Measurements from ENCODE around the gene PCID2.
A peak's percentile ranks its signal among the peaks of the same experiment; 100 is the strongest.
"Not testable (repeated sequence)": the region's sequence is repeated elsewhere in the genome, so short reads cannot be mapped to it uniquely, and the experiment has no call there.

PCID2 gene

DNA sequence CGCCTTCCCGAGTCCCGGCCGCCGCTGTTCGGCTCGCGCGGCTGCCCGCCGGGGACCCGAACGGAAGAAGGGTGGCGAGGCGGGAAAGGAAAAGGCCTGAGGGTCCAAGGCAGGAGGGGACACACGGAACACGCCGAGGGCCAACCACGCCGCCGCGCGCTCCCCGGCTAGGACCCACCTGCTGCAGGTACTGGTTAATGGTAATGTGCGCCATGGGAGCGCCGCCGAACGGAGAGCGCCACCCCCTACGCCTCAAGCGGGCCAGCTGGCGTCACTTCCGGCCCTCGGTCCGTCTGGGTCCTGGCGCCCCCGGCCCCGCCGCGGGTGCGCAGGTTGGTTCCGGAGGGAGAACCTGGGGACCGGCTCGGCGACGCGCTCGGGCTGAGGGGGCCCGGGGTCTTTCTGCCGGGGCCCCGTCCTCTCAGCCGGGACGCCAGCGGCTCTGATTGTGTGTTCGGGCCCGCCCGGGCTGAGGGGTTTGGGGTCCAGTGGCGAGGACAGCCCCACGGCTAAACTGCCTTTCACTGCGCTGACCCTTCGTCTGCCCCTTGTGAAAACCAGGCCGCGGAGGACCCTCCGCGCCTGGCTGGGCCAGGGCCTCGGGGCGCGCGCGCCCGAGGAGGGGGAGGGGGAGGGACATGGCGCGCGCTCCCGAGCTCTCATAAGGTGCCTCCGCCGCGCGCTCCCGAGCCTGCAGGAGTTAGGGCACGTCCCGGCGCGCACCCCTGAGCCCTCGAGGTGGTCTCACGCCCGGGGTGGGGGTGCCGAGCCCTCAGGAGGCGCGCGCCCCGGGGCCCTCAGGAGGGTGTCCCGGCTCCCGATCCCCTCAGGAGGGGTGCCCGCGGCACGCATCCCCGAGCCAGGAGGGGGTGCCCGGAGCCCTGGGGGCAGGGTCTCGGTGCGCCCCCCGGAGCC, at the start of gene PCID2:
Gene PCID2 (minus strand): TSS at position 249 of the 915 bp plus-strand sequence. CDS start 35 bp downstream, at position 214.
- DNase-seq (peak; percentile 91), ATAC-seq (peak; percentile 79)

DNA sequence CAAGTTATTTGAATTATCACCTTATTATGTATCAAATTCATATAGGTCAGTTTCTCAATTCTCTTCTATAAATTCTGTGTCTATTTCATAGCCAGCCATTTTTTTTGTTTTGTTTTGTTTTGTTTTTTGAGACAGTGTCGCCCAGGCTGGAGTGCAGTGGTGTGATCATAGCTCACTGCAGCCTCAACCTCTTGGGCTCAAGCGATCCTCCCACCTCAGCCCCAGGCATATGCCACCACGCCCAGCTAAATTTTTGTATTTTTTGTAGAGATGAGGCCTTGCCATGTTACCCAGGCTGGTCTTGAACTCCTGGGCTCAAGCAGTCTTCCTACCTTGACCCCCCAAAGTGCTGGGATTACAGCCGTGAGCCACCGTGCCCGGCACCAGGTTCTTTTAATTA, 49.4 kb upstream of the PCID2 start:
- DNase-seq, ATAC-seq: not testable (repeated sequence)

DNA sequence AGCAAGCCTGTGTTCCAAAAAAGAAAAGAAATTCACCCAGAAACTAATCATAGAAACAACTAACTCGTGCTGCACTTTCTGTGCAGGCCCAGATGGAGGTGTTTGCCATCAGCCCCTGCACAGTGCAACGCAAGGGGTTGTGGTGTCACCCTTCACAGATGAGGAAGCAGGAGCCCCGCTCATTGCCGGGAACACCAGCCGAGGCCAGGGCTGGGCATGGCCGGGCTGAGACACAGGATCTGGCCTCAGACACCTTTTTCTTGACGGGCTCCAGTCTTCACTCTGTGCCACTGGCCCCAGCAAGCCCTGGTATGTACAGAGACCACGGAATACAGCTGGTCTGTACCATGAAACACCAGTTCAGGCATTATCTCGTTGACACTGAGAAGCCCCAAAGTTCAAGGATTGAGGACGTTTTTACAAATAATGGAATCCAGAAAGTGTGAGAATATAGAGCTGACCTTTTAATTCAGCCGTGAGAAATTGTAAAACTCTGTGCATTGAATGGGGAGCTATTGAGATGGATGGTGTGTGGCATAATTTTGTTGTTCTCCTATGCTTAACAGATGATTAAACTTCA, 44.1 kb upstream of the PCID2 start:
- DNase-seq (no peak), ATAC-seq (no peak)

DNA sequence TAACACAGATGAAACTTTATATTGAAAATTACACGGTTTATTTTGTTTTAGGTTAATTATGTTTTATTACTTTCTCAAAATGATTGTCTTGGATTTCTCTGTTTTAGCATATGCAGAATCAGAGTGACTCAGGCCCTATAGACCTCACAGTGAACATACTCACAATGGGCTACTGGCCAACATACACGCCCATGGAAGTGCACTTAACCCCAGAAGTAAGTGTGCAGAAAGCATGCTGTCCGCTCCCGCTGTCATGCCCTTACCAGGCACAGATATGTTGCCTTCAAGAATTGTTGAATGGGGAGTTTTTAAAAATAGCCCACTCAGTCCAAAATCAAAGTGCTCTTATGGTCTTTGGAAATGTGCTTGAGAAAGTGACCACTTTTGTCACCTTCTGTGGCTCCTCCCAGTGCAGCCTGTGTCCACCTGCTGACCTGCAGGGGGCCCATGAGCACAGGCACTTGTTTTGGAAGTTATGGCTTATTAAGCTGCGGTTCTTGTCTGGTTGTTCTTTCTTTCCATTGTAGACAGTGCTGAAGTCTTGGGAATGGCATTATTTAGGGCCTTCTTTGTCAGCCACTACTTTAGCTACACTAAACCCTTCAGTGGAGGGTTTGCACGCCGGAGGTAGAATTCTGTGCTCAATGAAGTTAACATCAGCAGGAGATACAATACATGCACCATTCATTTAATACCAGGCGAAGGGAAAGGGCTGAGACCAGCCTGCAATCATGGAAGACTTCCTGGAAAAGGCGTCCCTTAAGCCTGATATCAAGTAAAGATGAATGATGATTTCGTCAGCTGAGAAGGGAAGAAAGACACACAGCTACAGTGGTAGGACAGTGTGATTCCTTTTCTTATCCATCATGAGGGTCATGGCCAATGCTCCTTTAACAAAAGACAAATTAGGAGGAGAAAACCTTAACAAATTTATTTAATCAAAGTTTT, 37.7 kb upstream of the PCID2 start:
- ATAC-seq, result no peak

DNA sequence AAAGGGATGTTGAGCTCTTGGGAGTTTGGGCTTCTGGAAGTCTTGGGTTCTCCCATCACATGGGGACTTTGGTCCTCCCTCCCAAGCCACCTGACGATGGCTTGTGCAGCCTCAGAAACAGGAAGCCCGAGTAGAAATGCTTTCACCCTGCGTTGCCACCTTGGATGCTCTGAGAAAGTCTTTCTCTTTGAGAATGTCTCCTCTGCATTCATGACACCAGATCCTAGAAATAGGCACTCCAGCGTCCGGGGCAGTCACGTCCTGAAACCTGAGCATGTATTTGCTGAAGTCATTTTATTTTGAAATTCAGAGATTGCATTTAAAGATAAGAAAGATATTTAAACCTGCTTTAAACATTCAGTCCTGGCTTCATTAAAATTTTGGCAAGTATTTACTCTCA, 35.4 kb upstream of the PCID2 start:
- ATAC-seq (no peak), DNase-seq (no peak)

More for the DNA sequence above, 37.7 kb upstream of the PCID2 start:
- no peak for DNase-seq

DNA sequence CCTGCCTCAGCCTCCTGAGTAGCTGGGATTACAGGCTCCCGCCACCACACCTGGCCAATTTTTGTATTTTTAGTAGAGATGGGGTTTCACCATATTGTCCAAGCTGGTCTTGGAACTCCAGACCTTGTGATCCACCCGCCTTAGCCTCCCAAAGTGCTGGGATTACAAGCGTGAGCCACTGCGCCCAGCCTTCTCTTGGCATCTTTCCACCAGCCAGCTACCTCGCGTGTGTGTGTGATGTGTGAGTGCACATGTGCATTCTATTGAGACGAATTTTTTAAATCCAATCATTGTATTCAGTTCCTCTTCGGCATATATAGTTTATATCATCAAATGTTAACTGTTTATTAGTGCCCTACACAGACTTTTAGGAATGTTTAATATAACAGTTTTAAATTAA, 33.2 kb upstream of the PCID2 start:
- ATAC-seq, result not testable (repeated sequence)

DNA sequence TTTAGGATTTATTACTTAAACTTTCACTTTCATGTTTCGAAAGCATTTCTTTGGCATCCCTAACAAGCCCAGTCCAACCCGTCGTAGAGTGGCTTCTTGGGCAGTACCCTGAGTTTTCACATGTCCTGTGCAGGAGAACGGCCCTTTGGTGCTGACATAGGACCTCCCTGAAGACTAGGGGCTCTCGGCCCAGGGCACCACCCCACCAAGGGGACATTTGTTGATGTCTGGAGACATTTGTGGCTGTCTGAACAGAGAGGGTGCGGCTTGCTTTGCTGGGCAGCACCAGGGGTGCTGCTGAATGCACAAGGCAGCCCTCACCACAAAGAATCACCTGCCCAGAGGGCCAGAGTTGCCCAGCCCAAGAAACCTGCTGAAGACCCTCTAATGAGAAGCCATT, 31.5 kb upstream of the PCID2 start:
- ATAC-seq (no peak), DNase-seq (no peak)

More for the DNA sequence above, 33.2 kb upstream of the PCID2 start:
- not testable (repeated sequence) for DNase-seq

DNA sequence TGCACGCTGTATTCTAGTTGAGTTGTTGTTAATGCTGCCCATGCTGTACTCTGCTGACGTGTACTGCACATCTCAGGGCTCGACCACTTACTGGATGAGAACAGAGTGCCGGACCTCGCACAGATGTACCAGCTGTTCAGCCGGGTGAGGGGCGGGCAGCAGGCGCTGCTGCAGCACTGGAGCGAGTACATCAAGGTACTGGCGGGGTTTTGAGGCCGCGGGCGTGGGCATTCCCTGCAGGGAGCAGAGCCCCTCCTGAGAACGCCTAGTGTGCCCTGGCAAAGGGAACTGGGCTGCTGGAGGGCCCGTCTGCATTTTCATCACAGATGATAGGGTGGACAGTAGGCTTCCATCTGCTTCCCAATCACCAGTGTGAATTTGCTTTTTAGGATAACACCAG, 30.9 kb upstream of the PCID2 start:
- no peak for DNase-seq
- ATAC-seq, result no peak

DNA sequence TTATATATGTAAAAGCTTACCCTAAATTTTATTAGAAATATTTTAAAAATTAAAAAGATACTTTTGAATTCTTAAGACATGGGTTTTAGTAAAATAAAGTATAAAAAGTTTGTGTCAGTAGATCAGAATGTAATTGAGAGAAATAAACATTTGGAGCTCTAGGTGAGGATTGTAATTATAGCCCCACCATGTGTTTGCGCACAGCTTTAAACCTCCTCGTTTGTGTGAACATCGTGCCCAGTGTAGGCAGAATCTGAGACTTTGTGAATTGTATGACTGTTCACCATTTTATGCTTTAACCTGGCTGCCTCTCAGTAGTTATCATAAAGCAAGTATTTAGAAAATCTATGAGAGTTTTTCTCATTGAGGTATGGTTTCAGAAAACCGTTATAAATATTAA, 30.1 kb upstream of the PCID2 start:
- DNase-seq (no peak), ATAC-seq (no peak)

DNA sequence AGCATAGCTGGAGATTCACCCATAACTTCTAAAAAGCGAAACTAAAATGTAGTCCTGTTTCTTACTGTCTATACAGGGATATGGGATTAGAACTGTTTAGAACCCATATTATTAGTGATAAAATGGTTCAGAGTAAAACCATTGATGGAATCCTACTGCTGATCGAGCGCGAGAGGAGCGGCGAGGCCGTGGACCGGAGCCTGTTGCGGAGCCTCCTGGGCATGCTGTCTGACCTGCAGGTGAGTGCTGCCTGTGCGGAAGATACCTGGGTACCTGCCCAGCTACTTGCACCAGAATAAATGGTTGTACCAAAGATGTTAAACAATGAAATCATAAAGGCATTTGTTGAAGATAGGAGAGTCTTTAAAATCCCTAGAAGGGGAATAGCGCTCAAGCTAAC, 24.6 kb upstream of the PCID2 start:
- no peak for ATAC-seq
- no peak for DNase-seq

DNA sequence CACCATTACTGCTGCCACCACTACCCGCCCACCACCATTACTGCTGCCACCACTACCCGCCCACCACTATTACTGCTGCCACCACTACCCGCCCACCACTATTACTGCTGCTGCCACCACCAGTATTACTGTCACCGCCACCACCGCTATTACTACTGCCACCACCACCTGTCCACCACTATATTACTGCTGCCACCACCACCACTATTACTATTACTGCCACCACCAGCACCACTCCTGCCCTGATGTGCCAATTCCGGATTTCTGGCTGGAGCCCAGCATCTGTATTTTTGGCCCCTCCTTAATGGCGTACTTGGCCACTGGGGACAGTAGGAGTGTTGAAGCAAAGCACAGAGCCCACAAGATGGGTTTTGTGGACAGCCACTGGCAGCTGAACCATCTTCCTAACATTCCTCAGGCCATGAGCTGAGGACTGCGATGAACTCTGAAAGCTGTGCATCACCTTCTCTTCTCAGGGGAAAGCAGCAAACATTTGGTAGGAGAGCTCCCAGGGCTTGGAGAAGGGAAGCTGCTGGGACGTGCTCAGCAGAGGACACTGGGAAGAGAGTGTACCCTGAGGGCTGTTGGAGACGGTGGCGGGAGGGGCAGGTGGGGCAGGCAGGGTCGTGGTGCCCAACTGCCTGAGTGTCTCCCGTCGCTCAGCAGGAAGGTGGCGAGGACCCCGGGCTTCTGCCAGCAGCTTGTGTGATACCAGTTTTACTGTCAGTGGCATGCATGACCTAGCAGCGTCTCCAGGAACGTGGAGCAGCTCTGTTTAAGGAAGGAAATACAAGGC, 23.9 kb upstream of the PCID2 start:
- no peak for DNase-seq

DNA sequence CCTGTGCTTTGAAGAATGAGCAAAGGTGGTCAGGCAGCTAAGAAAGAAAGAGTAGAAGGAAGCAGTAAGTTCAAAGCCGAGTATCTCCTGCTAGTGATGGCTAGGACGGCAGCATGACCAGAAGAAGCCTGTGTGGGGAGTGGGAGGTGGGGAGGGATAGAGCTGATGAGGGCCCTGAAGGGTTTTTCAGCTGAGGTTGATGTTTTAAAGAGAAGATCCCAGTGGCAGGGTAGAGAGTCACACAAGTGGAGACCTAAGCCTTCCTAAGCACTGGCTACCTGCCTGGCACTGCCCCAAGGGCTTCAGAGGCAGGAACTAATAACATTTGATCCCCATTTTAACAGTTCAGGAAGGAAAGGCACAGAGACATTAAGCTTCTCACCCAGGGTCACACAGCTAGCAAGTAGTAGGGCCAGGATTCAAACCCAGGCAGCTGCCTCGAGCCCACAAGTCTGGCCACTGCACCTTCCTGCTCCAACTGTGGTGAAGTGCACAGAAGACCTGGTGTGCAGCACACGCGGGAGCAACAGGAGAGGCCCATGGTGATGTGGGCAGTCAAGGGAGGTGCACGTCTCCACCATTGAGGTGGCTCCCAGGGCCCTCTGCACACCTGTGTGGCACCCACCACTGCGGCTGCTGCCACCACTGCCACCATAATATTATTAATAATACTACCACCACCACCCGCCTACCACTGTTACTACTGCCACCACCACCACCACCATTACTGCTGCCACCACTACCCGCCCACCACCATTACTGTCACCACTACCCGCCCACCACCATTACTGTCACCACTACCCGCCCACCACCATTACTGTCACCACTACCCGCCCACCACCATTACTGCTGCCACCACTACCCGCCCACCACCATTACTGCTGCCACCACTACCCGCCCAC, 23.1 kb upstream of the PCID2 start:
- DNase-seq (no peak), ATAC-seq (no peak)

More for the DNA sequence above, 23.9 kb upstream of the PCID2 start:
- ATAC-seq, result no peak

DNA sequence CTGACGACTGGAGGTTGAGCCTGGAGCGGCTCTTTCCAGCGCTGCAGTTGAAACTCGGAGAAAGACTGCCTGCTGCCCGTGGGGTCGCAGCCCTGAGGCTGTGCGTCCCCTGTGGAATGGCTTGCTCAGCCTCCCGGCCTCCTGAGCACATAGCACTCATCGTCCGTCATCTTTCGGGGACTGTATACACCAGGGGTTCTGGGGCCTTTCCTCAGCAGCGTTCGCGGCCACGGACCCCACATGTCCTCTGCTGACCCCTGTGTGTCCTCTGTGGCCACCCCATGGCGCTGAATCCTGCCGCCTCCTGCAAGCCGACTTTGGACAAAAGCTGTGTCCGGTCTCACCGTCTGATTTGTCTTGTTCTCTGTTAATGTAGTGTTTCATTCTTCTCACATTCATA, 21.3 kb upstream of the PCID2 start:
- ATAC-seq (no peak), DNase-seq (no peak)

DNA sequence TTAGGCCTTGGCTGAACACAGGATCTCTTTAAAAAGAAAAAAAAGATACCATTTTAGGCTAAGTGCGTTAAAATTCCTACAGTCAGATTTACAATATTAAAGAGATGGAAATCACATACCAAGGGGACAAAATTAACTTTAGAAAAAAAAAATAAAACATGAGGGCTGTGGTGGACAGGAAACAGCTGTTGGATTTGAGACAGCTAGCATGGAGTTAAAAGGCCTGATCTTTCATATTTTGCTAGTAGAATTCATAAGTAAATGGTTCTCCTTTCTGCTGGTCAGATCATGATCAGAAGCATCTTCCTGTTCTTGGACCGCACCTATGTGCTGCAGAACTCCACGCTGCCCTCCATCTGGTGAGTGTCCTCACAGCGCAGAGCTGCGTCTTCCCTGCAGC, 20.7 kb upstream of the PCID2 start:
- ATAC-seq (no peak), DNase-seq (no peak)

DNA sequence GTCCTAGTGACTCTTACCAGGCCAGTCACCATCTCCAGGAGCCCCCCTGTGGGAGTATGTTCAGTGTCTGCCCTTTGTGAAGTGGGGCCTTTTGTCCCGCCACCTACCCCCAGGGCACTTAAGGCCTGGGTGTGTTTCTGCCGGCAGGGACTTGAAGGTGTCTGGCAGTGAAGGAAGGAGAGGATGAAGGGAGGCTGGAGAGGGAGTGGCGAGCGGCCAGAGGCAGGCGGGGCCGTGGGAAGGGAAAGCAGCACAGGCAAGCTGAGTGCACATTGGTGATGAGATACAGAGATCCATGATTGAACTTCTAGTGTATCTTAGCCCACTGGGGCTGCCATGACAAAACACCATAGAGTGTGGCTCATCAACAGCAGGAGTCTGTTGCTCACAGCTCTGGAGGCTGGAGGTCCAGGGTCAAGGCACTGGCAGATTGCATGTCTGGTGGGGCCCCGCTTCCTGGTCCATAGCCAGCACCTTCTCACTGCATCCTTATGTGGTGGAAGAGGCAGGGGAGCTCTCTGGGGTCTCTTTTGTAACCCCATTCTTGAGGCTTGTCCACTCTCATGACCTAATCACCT, 18.5 kb upstream of the PCID2 start:
- no peak for ATAC-seq
- DNase-seq, result no peak

DNA sequence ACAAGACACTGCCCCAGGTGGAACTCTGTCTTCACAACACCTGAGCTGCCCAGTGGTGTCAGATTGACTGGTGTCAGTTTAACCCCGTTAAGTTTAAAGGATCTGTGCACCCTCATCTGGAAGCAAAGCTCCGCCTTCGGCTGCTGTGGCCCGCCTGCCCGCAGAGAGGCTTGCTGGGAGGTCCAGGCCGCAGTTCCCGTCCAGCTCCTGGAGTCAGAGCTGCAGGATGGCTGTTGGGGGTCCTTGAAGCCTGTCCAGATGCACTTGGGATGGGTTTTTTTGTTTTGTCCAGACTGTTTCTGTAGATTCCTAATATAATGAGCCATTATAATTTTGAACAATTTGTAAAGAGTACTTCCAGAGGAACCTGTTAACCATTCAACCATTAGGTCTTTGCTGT, 17.0 kb upstream of the PCID2 start:
- no peak for DNase-seq

DNA sequence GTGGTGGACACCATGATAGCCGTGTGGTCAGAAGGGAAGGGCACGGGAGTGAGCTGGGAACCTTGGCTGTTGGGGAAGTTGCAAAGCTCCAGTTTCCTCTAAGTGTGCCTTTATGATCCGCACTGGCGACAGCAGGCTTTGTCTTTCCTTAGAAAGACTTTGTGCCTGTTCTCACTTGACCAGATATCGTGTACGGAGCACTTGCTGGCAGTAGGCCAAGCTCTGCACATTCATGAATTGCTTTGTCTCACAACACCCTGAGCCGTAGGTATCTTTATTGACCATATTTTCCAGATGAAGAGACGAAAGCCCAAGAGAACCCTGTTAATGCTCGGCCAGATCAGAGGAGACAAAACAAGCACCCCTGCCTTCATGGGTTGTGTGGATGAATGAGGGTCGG, 16.0 kb upstream of the PCID2 start:
- DNase-seq, result no peak
- no peak for ATAC-seq

More for the DNA sequence above, 17.0 kb upstream of the PCID2 start:
- no peak for ATAC-seq

DNA sequence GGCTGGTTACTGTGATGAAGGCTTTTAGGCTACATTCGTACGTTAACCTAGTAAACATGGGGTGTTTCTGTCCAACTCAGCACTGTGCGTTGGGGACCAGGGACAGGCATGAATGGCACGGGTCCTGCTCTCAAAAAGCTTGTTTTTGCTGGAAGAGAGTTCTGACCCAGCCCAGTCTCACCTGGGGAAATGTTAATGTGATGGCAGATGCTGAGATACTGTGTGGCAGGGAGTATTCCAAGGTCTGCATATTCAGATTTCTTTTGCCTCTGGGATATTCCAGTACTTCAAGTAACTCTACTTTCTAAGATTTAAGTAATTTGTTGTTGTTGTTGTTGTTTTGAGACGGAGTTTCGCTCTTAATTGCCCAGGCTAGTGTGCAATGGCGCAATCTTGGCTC, 14.6 kb upstream of the PCID2 start:
- DNase-seq, result no peak

DNA sequence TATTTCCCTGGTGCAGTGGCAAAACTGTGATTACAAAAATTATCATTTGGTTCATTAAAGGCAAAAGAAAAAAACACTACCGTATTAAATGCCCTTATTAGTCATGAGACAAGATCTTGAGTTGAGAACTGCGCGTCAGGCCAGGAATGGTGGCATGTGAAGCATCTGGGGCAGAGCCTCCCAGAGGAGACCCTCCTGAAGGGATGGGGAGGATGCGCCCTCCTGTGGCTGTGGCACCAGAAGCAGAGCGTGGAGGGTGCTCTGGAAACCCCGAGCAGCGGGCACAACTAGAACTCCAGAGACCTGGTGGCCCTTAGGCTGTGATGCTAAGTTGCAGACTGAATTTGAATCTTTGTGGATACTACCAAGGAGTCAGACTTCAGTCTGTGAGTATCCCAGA, 12.4 kb upstream of the PCID2 start:
- ATAC-seq (no peak), DNase-seq (no peak)

More for the DNA sequence above, 14.6 kb upstream of the PCID2 start:
- ATAC-seq, result no peak

DNA sequence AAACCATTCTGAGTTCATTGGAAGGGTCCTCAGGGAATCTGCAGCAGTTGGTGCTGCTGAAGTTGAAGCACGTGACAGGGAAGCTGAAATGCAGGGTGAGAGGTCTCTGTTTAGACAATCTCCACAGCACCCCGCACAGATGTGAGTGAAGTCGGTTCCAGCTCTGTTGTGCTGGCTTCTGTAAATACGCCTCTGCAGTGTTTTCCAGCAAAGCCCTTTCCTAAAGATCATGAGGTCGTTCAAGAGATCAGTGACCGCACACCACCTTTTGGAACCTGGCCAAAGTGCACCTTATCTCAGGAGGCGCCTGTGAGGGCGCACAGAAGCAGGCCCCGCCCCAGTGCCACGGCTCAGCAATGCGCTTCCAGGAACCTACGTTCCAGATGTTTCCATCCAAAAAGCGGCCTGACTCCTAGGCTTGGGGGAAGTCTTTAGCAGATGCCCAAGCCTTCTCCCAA, 11.7 kb upstream of the PCID2 start:
- no peak for ATAC-seq

More for the DNA sequence above, 11.7 kb upstream of the PCID2 start:
- no peak for DNase-seq

Data from stimulated activated naive CD8-positive, alpha-beta T cell treated with anti-CD3 and anti-CD28 coated beads, Interleukin-15, Interleukin-2, amounts not matched to agents 100 U/mL and 50 U/mL, for 24 hours (primary cell).